ENCODE measurements around the gene SFRP4.
"Not testable (repeated sequence)": the region's sequence is repeated elsewhere in the genome, so short reads cannot be mapped to it uniquely, and the experiment has no call there.

SFRP4 gene

GRCh38 chr7:37956791-37957190 is 40.2 kb upstream of the SFRP4 start:
- H3K4me3 ChIP-seq (ENCODE audit: low read depth, low read length) = no peak overlapping the region
- TF ChIP-seq MYC (IDR thresholded peaks at IDR 0.05; ENCODE audit: low read depth, low read length) (no peak), POLR2A (IDR thresholded peaks at IDR 0.05; ENCODE audit: extremely low read depth, insufficient read length) (no peak)
- TF ChIP-seq, protein P1, sequence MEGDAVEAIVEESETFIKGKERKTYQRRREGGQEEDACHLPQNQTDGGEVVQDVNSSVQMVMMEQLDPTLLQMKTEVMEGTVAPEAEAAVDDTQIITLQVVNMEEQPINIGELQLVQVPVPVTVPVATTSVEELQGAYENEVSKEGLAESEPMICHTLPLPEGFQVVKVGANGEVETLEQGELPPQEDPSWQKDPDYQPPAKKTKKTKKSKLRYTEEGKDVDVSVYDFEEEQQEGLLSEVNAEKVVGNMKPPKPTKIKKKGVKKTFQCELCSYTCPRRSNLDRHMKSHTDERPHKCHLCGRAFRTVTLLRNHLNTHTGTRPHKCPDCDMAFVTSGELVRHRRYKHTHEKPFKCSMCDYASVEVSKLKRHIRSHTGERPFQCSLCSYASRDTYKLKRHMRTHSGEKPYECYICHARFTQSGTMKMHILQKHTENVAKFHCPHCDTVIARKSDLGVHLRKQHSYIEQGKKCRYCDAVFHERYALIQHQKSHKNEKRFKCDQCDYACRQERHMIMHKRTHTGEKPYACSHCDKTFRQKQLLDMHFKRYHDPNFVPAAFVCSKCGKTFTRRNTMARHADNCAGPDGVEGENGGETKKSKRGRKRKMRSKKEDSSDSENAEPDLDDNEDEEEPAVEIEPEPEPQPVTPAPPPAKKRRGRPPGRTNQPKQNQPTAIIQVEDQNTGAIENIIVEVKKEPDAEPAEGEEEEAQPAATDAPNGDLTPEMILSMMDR (IDR thresholded peaks at IDR 0.05; ENCODE audit: low read depth, low read length) = no peak
- TF ChIP-seq, protein P2, sequence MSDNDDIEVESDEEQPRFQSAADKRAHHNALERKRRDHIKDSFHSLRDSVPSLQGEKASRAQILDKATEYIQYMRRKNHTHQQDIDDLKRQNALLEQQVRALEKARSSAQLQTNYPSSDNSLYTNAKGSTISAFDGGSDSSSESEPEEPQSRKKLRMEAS (IDR thresholded peaks at IDR 0.05; ENCODE audit: low read depth, low read length) = no peak
- no peak for DNase-seq (ENCODE audit: low read depth)

DNA sequence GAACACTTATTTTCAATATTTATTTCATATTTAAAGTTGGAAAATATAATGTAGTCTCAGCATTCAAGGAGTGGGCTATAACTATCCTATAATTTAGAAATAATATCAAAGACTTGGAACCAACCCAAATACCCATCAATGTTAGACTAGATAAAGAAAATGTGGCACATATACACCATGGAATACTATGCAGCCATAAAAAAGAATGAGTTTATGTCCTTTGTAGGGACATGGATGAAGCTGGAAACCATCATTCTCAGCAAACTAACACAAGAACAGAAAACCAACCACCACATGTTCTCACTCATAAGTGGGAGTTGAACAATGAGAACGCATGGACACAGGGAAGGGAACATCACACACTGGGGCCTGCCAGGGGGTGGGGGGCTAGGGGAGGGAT is 37.6 kb upstream of the SFRP4 start:
- not testable (repeated sequence) for DNase-seq (ENCODE audit: low read depth); H3K4me3 ChIP-seq (ENCODE audit: low read depth, low read length)

- TF ChIP-seq, protein P1 (IDR thresholded peaks at IDR 0.05; ENCODE audit: low read depth, low read length) = no peak
- TF ChIP-seq MYC (IDR thresholded peaks at IDR 0.05; ENCODE audit: low read depth, low read length) = peak; percentile 30; the same call in 1 of the 2 replicates
- no peak for TF ChIP-seq POLR2A (IDR thresholded peaks at IDR 0.05; ENCODE audit: extremely low read depth, insufficient read length)
- TF ChIP-seq, protein P2 (IDR thresholded peaks at IDR 0.05; ENCODE audit: low read depth, low read length) = peak; percentile 50
- DNase-seq (ENCODE audit: low read depth) = peak; percentile 97
- H3K4me3 ChIP-seq (ENCODE audit: low read depth, low read length) = no peak overlapping the region
Measured at GRCh38 chr7:37952240-37952639, 35.6 kb upstream of the SFRP4 start.

DNA sequence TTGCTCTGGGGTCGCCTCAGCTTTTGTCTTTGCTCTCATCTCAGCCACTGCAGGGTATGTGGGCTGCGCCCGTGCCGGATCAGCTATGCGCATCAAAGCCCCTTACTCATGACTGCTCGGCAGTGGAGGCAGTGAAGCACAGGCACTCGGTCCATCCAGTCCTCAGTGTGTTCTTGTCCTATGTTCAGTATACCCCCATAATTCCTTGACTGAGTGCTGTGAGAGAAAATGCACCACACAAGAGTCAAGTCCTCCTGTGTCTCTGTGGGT is 31.3 kb upstream of the SFRP4 start:
- TF ChIP-seq, protein P2 (IDR thresholded peaks at IDR 0.05; ENCODE audit: low read depth, low read length) = no peak
- no peak for TF ChIP-seq MYC (IDR thresholded peaks at IDR 0.05; ENCODE audit: low read depth, low read length)
- TF ChIP-seq POLR2A (IDR thresholded peaks at IDR 0.05; ENCODE audit: extremely low read depth, insufficient read length) = no peak
- TF ChIP-seq, protein P1 (IDR thresholded peaks at IDR 0.05; ENCODE audit: low read depth, low read length) = no peak
- no peak overlapping the region for H3K4me3 ChIP-seq (ENCODE audit: low read depth, low read length)
- no peak for DNase-seq (ENCODE audit: low read depth)

GRCh38 chr7:37947138-37947940 is 30.7 kb upstream of the SFRP4 start:
- DNase-seq (ENCODE audit: low read depth) = no peak
- TF ChIP-seq POLR2A (IDR thresholded peaks at IDR 0.05; ENCODE audit: extremely low read depth, insufficient read length) (no peak), MYC (IDR thresholded peaks at IDR 0.05; ENCODE audit: low read depth, low read length) (no peak)
- TF ChIP-seq, protein P2 (IDR thresholded peaks at IDR 0.05; ENCODE audit: low read depth, low read length) = no peak
- TF ChIP-seq, protein P1 (IDR thresholded peaks at IDR 0.05; ENCODE audit: low read depth, low read length) = no peak
- no peak overlapping the region for H3K4me3 ChIP-seq (ENCODE audit: low read depth, low read length)

DNA sequence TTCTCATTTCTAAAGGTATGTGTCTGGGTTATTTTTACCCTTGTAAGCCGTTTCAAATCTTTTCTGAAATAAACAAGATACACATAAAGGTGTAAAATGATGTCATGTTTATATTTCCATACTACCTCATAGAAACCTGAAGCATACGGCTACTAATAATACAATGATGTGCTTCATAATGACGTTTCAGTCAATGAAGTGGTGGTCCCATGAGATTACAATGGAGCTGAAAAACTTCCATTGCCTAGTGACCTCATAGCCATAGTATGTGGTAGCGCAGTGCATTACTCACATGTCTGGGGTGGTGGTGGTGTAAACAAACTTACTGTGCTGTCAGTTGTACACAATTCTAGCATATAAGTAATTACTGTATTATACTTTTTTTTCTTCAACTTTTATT is 28.7 kb upstream of the SFRP4 start:
- TF ChIP-seq, protein P2 (IDR thresholded peaks at IDR 0.05; ENCODE audit: low read depth, low read length) = no peak
- TF ChIP-seq, protein P1 (IDR thresholded peaks at IDR 0.05; ENCODE audit: low read depth, low read length) = no peak
- TF ChIP-seq POLR2A (IDR thresholded peaks at IDR 0.05; ENCODE audit: extremely low read depth, insufficient read length) (no peak), MYC (IDR thresholded peaks at IDR 0.05; ENCODE audit: low read depth, low read length) (no peak)
- no peak overlapping the region for H3K4me3 ChIP-seq (ENCODE audit: low read depth, low read length)
- DNase-seq (ENCODE audit: low read depth) = no peak
